Body of pancreas (tissue), 4 donors: ENCODE results near the gene YES1. TPM values are rescaled to one million over a fixed set of nuclear protein-coding genes. Genes with fewer than 3 reads are reported as not detected.
"Not testable (repeated sequence)": the region's sequence is repeated elsewhere in the genome, so short reads cannot be mapped to it uniquely, and the experiment has no call there.

Experiments used
- ATAC-seq: fragments of 150-250 bp; one replicate; pipeline ENCODE4 v1.9.1; 2016
- DNase-seq, 4 donors: peaks; one replicate each; pipeline ENCODE4 v3.0.0-alpha.2; 2019
- H3K27ac ChIP-seq, 4 donors: fragments of 200-600 bp; sonication (generic); 1 replicate in 3 of 4; 2 replicates in 1 of 4; pipeline versions ENCODE4 v1.5.1 to v1.6.1; 2016 to 2019; ENCODE audit warnings: mild to moderate bottlenecking in 1 of 4, mixed read lengths in 1 of 4, moderate library complexity in 1 of 4
- H3K27me3 ChIP-seq, 2 donors: fragments of 200-600 bp; sonication (generic); one replicate each; pipeline ENCODE4 v1.6.0; 2016; ENCODE audit warnings: mild to moderate bottlenecking in 1 of 2
- H3K36me3 ChIP-seq, 2 donors: fragments of 200-600 bp; sonication (generic); replicated peaks in 1 of 2; 2 replicates each; pipeline ENCODE4 v1.5.1; 2016; ENCODE audit warnings: low read depth in 2 of 2; ENCODE audit not compliant: insufficient read depth in 1 of 2
- H3K4me1 ChIP-seq: fragments of 200-600 bp; sonication (generic); one replicate; pipeline ENCODE4 v1.6.0; 2016
- H3K4me3 ChIP-seq, 2 donors: fragments of 200-600 bp; sonication (generic); 1 replicate in 1 of 2; 2 replicates in 1 of 2; pipeline ENCODE4 v1.5.1; 2016 to 2019
- H3K9me3 ChIP-seq, 3 donors: fragments of 200-600 bp; sonication (generic); 1 replicate in 2 of 3; 2 replicates in 1 of 3; pipeline ENCODE4 v1.5.1; 2016
- CTCF ChIP-seq, 7 experiments: fragments of 450-650 bp in 4 of 7; fragments of 200-600 bp in 3 of 7; sonication (generic) in 3 of 7; IDR thresholded peaks; one replicate each; pipeline ENCODE4 v1.5.1; 2016 to 2019; ENCODE audit warnings: antibody characterized with exemption in 7 of 7
- POLR2A ChIP-seq, 3 donors: fragments of 450-650 bp; IDR thresholded peaks; one replicate each; pipeline ENCODE4 v1.6.1; 2016; ENCODE audit warnings: antibody characterized with exemption in 3 of 3, mild to moderate bottlenecking in 2 of 3
- WGBS, 2 donors: methylation state at CpG; one replicate each; pipeline ENCODE4 v1.1.5; 2017; 5-methylcytosine and 5-hydroxymethylcytosine counted together
- intact Hi-C: fragments of 100-400 bp; cut with DNase I; formaldehyde crosslinking; loops from one replicate; pipeline ENCODE4 v1.15.1; 2023
- total RNA-seq, 2 donors: library from RNA; depleted of rRNA; stranded (reverse); fragments of >200 nt; gene quantifications; one replicate each; pipeline ENCODE4 v1.1.0, GENCODE V29; 2016

The YES1 gene
- total RNA-seq, 2 donors from 2014 or later, result 50.4 to 51.4 TPM

- no peak for ATAC-seq
- intact Hi-C loops, result no loop called here
- no peaks in the 10 kb centered on the region for H3K9me3 ChIP-seq
- H3K4me1 ChIP-seq, result peaks cover 31% of the 10 kb centered on the region
- H3K4me3 ChIP-seq, result no peak overlapping the region
- no peak for TF ChIP-seq POLR2A (IDR thresholded peaks at IDR 0.05)
- no peak for TF ChIP-seq CTCF (IDR thresholded peaks at IDR 0.05)
- no peak overlapping the region for H3K27ac ChIP-seq
- WGBS, 2 donors, result 63 to 66% methylated on average over 4 of the region's 4 CpGs
- H3K36me3 ChIP-seq, result no peaks in the 10 kb centered on the region
- DNase-seq, result no peak
- no peaks in the 10 kb centered on the region for H3K27me3 ChIP-seq
These were observed 33.7 kb downstream of the YES1 start for GRCh38 chr18:778194-778927.

- intact Hi-C loops, result no loop called here
- Histone ChIP-seq H3K27ac (no peak overlapping the region), H3K4me1 (peaks cover 27% of the 10 kb centered on the region), H3K4me3 (no peak overlapping the region), H3K9me3 (no peaks in the 10 kb centered on the region), H3K36me3 (no peaks in the 10 kb centered on the region), H3K27me3 (no peaks in the 10 kb centered on the region)
- DNase-seq (no peak), ATAC-seq (no peak)
- 54 to 75% methylated on average over 1 of the region's 1 CpG for WGBS, 2 donors
- no peak for TF ChIP-seq CTCF (IDR thresholded peaks at IDR 0.05)
- TF ChIP-seq POLR2A (IDR thresholded peaks at IDR 0.05), result no peak
These were observed 35.0 kb downstream of the YES1 start for GRCh38 chr18:777021-777420.

GRCh38 chr18:776044-776443 is 36.0 kb downstream of the YES1 start:
- H3K9me3 ChIP-seq, DNase-seq, ATAC-seq, H3K27ac ChIP-seq, H3K4me3 ChIP-seq, H3K36me3 ChIP-seq, H3K27me3 ChIP-seq, intact Hi-C loops: not testable (repeated sequence)
- 79 to 83% methylated on average over 4 of the region's 4 CpGs for WGBS, 2 donors
- peaks cover 19% of the 10 kb centered on the region for H3K4me1 ChIP-seq

GRCh38 chr18:774811-775210 is 37.2 kb downstream of the YES1 start:
- DNase-seq, result no peak
- H3K4me3 ChIP-seq, result no peak overlapping the region
- no peak for ATAC-seq
- H3K27ac ChIP-seq, result no peak overlapping the region
- intact Hi-C loops, result no loop called here
- no peaks in the 10 kb centered on the region for H3K9me3 ChIP-seq
- 43 to 67% methylated on average over 1 of the region's 1 CpG for WGBS, 2 donors
- TF ChIP-seq CTCF (IDR thresholded peaks at IDR 0.05), result no peak
- no peak for TF ChIP-seq POLR2A (IDR thresholded peaks at IDR 0.05)
- H3K27me3 ChIP-seq, result no peaks in the 10 kb centered on the region
- no peaks in the 10 kb centered on the region for H3K36me3 ChIP-seq
- peaks cover 18% of the 10 kb centered on the region for H3K4me1 ChIP-seq

GRCh38 chr18:773980-774624 is 37.9 kb downstream of the YES1 start:
- Histone ChIP-seq H3K36me3 (no peaks in the 10 kb centered on the region), H3K27me3 (no peaks in the 10 kb centered on the region), H3K27ac (no peak overlapping the region), H3K4me1 (peaks cover 18% of the 10 kb centered on the region), H3K9me3 (no peaks in the 10 kb centered on the region), H3K4me3 (no peak overlapping the region)
- ATAC-seq (no peak), DNase-seq (no peak)
- intact Hi-C loops, result no loop called here
- TF ChIP-seq POLR2A (IDR thresholded peaks at IDR 0.05) (no peak), CTCF (IDR thresholded peaks at IDR 0.05) (no peak)
- 93 to 97% methylated on average over 14 of the region's 14 CpGs for WGBS, 2 donors
